OCI-LY1 (cell line): ENCODE data around the gene NFKBIL1.

Experiments used
- EZH2 ChIP-seq: fragments of 200-600 bp; sonication (generic), shearing (Covaris generic); IDR thresholded peaks from 2 replicates; pipeline ENCODE4 v1.8.0; 2017; ENCODE audit warnings: borderline replicate concordance, mixed run types, mild to moderate bottlenecking, antibody characterized with exemption, low read length, moderate library complexity, mixed read lengths
- TF ChIP-seq, protein P1 (sequence below): fragments of 200-600 bp; sonication (generic), shearing (Covaris generic); IDR thresholded peaks from 2 replicates; pipeline ENCODE4 v1.5.1; 2017; ENCODE audit warnings: mild to moderate bottlenecking, antibody characterized with exemption, low read length, moderate library complexity, mixed read lengths

DNA sequence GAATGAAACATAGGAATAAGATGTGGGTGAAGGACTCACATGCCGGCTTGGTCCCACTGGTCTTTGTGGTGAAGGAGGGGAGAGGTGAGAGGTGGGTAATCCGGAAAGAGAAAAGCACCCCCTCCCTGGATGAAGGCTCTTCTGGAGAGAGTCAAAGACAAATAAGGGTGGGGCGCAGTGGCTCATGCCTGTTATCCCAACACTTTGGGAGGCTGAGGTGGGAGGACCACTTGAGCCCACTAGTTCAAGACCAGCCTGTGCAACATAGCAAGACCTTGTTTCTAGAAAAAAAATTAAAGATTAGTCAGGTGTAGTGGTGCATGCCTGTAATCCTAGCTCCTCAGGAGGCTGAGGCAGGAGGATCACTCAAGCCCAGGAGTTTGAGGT is 31.7 kb downstream of the NFKBIL1 start:
- TF ChIP-seq, protein P1, sequence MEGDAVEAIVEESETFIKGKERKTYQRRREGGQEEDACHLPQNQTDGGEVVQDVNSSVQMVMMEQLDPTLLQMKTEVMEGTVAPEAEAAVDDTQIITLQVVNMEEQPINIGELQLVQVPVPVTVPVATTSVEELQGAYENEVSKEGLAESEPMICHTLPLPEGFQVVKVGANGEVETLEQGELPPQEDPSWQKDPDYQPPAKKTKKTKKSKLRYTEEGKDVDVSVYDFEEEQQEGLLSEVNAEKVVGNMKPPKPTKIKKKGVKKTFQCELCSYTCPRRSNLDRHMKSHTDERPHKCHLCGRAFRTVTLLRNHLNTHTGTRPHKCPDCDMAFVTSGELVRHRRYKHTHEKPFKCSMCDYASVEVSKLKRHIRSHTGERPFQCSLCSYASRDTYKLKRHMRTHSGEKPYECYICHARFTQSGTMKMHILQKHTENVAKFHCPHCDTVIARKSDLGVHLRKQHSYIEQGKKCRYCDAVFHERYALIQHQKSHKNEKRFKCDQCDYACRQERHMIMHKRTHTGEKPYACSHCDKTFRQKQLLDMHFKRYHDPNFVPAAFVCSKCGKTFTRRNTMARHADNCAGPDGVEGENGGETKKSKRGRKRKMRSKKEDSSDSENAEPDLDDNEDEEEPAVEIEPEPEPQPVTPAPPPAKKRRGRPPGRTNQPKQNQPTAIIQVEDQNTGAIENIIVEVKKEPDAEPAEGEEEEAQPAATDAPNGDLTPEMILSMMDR = no peak
- TF ChIP-seq EZH2 = no peak
